ENCODE results near the gene IGSF21.

- TF ChIP-seq, protein P1, sequence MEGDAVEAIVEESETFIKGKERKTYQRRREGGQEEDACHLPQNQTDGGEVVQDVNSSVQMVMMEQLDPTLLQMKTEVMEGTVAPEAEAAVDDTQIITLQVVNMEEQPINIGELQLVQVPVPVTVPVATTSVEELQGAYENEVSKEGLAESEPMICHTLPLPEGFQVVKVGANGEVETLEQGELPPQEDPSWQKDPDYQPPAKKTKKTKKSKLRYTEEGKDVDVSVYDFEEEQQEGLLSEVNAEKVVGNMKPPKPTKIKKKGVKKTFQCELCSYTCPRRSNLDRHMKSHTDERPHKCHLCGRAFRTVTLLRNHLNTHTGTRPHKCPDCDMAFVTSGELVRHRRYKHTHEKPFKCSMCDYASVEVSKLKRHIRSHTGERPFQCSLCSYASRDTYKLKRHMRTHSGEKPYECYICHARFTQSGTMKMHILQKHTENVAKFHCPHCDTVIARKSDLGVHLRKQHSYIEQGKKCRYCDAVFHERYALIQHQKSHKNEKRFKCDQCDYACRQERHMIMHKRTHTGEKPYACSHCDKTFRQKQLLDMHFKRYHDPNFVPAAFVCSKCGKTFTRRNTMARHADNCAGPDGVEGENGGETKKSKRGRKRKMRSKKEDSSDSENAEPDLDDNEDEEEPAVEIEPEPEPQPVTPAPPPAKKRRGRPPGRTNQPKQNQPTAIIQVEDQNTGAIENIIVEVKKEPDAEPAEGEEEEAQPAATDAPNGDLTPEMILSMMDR (IDR thresholded peaks at IDR 0.05), result no peak
- TF ChIP-seq POLR2A (IDR thresholded peaks at IDR 0.05) (no peak), EP300 (IDR thresholded peaks at IDR 0.05) (no peak)
Observed at GRCh38 chr1:18062185-18062584, 45.4 kb upstream of the IGSF21 start.

Data from tibial nerve (tissue), 4 donors.